GM19395 (cell line): ENCODE measurements around the gene DPYD.

ENCODE experiments used
- ATAC-seq: cut with Tn5 transposase; IDR thresholded peaks from one replicate; pipeline ENCODE4 v1.9.1; 2021; ENCODE audit warnings: mild to moderate bottlenecking, moderate library complexity; ENCODE audit not compliant: unreplicated experiment

Gene DPYD

DNA sequence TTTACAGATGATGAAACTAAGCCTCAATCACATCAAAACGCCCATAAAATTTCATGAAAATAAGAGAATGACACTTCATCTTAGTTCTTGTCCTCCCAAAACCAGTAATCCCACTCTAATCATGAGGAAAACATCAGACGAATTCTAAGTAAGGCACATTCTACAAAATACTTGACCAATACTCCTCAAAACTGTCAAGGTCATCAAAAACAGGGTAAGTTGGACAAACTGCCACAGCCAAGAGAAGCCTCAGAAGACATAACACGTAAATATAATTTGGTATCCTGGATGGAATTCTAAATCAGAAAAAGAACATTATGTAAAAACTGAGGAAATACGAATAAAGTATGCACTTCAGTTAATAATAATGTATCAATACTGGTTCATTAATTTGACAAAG, 128.2 kb downstream of the DPYD start:
- no peak for ATAC-seq

- peak; percentile 91 for ATAC-seq
Measured at GRCh38 chr1:97791251-97791650, 129.6 kb downstream of the DPYD start.

DNA sequence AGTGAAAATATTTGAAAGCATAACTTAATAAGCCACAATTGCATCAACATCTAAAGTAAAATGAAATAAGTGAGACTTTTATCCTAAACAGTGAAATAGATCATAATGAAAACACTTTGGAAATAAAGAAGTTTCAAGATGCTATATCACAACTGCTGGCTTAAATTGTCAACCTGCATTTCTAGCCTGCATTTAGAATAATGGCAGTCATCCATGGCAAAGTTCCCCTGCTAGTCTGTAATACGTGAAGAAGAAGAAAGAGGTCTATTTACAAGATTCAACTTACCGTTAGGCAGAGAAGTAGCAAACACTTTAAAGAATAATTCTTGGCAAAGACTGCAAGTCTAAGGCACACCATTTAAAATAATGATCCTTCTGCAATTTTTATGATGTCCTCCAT, 133.6 kb downstream of the DPYD start:
- ATAC-seq, result no peak

- ATAC-seq, result no peak
Measured at GRCh38 chr1:97784661-97785060, 136.2 kb downstream of the DPYD start.

GRCh38 chr1:97783751-97784150, 137.1 kb downstream of the DPYD start:
- ATAC-seq, result no peak

- ATAC-seq, result peak; percentile 79
Measured at GRCh38 chr1:97781762-97782337, 139.0 kb downstream of the DPYD start.

GRCh38 chr1:97780884-97781283, 139.9 kb downstream of the DPYD start:
- ATAC-seq, result peak; percentile 56

DNA sequence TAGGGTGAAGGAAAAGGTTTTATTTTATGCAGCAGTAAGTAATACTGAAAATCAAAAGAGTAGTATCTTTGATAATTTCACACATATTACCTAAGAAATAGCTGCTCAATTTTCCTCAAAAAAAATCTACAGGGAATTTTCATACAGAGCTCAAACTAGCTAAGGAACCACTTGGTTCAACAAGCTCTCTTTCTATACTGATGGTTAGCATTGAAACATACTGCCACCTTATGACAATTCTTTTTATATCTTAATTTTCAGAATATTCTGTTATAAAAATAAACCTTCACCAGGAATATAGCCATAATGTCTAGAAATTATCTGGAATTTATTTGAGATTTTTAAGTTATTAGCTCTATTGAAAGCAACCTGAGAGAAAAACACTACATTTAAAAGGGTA, 142.1 kb downstream of the DPYD start:
- ATAC-seq, result no peak

DNA sequence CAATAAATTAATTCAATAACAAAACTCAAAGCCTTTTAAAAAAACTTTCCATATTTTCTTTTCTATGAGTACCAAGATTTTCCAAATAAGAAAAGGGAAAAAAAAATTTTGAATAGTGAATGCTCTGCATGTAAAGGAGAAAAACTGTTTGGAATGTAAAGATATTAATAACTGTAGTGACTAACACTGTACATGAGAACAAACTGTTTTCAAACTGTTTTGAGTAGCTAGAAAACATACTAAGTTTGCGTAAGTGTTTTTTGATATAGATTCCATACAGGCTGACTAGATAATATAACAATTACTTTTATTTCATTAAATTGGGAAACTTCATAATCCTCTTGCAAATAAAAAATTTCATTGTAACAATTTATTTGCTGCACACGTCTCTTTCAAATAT, 150.5 kb downstream of the DPYD start:
- no peak for ATAC-seq

DNA sequence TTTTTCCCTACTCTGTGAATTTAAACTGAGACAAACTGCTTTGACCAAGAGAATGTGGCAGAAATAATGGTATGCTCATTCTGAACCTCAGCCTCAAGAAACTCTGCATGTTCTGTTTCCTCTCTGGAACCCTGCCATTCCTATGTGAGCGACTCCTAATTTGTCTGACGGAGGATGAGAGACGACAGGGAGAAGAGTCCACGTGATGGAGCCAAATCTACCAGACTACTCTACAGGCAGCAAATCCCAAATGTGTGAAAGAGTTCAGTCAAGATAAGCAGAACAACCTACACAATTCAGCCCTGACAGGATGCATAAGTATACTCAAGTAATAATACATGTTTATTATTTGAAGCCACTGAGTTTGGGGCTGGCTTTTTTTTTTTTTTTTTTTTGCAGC, 153.5 kb downstream of the DPYD start:
- ATAC-seq, result no peak

DNA sequence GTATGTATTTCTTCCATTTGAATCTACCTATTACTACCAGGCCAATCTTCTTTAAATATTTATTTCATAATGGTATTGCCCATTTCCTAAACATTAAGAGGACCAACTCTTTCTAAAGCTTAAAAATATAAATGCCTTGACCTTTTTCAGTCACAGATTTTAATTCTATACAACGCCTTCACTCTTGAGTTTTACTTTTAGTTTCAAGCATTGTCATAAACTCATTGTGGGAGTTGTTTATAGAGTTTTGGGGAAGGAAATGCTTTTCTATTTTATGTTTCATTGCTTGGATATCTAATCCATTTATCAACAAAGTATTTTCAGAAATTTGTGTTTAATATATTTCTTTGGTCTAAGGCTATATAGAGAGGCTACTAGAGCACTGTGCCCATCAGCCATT, 155.8 kb downstream of the DPYD start:
- no peak for ATAC-seq

DNA sequence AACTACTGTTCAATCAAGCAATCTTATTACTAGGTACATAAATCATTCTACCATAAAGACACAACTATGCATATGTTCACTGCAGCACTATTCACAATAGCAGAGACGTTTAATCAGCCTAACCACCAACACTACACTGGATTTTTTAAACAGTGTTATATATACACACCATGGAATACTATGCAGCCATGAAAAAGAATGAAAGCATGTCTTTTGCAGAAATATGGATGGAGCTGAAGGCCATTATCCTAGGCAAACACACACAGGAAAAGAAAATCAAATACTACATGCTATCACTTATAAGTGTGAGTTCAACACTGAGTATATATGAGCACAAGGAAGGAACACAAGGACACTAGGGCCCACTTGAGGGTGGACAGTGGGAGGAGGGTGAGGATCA, 159.2 kb downstream of the DPYD start:
- no peak for ATAC-seq

DNA sequence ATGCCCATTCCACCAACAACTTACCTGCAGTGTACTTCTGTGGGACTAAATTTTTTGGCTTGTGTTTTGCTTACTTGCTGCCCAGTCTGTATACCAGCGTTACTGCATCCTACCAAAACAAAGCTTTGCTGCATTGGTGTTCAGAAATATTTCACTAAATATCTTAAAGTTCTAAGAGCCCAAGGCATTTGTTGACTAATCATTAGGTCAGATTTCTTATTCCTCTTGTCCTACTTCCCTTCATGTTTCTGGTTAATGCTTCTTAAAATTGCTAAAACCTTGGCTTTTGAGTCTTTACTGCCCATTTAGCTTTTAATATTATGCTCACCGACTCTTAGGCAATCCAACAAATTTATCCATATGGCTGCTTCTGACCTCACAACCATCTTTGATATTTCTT, 161.8 kb downstream of the DPYD start:
- no peak for ATAC-seq

DNA sequence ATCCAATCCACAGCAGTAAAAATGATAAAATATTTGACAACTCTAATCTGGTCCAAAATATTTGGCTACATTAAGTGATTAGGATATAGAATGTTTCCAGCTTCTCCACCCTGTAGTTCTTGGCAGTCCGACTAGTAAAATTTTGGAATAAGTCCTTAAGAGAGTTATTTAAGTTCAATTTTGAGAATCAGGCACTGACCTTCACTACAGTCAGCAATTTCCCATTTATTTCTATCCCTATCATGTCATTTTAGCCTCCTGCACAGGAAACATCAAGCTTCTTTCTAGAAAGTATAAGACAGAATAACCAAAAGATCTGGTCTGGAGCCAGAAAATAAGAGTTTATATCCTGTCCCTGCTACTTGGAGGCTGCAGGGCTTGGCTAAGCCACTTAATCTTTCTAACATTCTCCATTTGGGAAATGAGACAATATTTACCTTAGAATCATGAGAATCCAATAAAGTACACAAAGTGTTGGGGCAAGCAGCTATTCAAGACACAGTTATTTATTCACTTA, 162.2 kb downstream of the DPYD start:
- no peak for ATAC-seq

- no peak for ATAC-seq
Measured at GRCh38 chr1:97745912-97746311, 174.9 kb downstream of the DPYD start.

- no peak for ATAC-seq
Measured at GRCh38 chr1:97744977-97745376, 175.9 kb downstream of the DPYD start.

DNA sequence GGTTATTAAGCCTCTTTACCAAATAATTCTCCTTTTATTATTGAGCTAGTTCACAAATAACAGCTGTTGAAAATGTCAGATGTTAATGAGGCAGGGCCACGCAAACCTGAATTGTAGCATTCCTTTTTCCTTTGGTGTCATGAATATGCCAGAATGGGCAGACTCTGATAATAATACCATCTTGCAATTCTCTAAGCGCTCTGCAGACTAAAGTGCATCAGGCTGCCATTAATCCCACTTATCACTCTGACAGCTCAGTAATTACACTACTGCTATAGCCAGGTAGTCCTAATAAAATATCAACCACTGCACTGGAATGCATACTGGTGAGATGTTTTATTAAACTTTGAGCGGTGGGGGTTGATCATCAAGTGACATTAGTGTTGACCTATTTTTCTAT, 177.7 kb downstream of the DPYD start:
- ATAC-seq, result no peak

DNA sequence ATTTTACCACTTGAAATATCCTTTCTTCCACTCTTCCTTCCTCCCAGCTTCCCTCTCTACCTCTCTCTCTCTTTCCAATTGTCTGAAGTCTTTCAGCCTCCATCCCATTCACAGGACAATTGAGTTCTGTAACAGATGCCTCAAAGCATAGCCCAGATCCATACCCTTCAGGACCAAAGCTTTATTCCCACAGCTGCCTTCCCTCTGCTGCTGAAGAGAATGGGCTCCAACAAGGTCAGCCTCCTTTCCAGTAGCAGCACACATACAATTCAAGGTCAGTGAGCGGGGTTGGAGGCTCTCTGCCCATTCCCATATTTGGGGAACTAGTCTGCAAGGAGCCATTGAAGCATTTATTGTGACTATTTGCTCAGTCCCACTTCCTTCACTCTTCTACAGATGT, 179.9 kb downstream of the DPYD start:
- no peak for ATAC-seq

- ATAC-seq, result no peak
Measured at GRCh38 chr1:97739596-97740103, 181.2 kb downstream of the DPYD start.

GRCh38 chr1:97738270-97738669, 182.6 kb downstream of the DPYD start:
- ATAC-seq, result no peak

GRCh38 chr1:97730271-97730670, 190.6 kb downstream of the DPYD start:
- no peak for ATAC-seq

- ATAC-seq, result no peak
Measured at GRCh38 chr1:97728436-97728835, 192.4 kb downstream of the DPYD start.

GRCh38 chr1:97727029-97727428, 193.8 kb downstream of the DPYD start:
- no peak for ATAC-seq
